ENCODE data around the gene KCNH8.
"Not testable (repeated sequence)": the region's sequence is repeated elsewhere in the genome, so short reads cannot be mapped to it uniquely, and the experiment has no call there.

Gene KCNH8

GRCh38 chr3:19173945-19174344, 25.6 kb downstream of the KCNH8 start:
- no peak for DNase-seq (ENCODE audit: low read depth)

GRCh38 chr3:19183584-19183983, 35.3 kb downstream of the KCNH8 start:
- no peak for DNase-seq (ENCODE audit: low read depth)

- no peak for DNase-seq (ENCODE audit: low read depth)
These were observed 41.8 kb downstream of the KCNH8 start for GRCh38 chr3:19190126-19190525.

- no peak for DNase-seq (ENCODE audit: low read depth)
These were observed 42.3 kb downstream of the KCNH8 start for GRCh38 chr3:19190602-19191001.

- no peak for DNase-seq (ENCODE audit: low read depth)
These were observed 50.8 kb downstream of the KCNH8 start for GRCh38 chr3:19199131-19199530.

- no peak for DNase-seq (ENCODE audit: low read depth)
These were observed 54.0 kb downstream of the KCNH8 start for GRCh38 chr3:19202303-19202702.

GRCh38 chr3:19202754-19203153, 54.4 kb downstream of the KCNH8 start:
- DNase-seq (ENCODE audit: low read depth) = no peak

GRCh38 chr3:19206540-19206939, 58.2 kb downstream of the KCNH8 start:
- no peak for DNase-seq (ENCODE audit: low read depth)

GRCh38 chr3:19213603-19214220, 65.4 kb downstream of the KCNH8 start:
- no peak for DNase-seq (ENCODE audit: low read depth)

- DNase-seq (ENCODE audit: low read depth) = no peak
These were observed 67.1 kb downstream of the KCNH8 start for GRCh38 chr3:19215427-19215826.

GRCh38 chr3:19216669-19217337, 68.5 kb downstream of the KCNH8 start:
- DNase-seq (ENCODE audit: low read depth) = no peak

GRCh38 chr3:19220311-19220710, 72.0 kb downstream of the KCNH8 start:
- DNase-seq (ENCODE audit: low read depth) = no peak

- no peak for DNase-seq (ENCODE audit: low read depth)
These were observed 72.8 kb downstream of the KCNH8 start for GRCh38 chr3:19221081-19221480.

- DNase-seq (ENCODE audit: low read depth) = no peak
These were observed 78.2 kb downstream of the KCNH8 start for GRCh38 chr3:19226479-19226878.

- DNase-seq (ENCODE audit: low read depth) = no peak
These were observed 79.9 kb downstream of the KCNH8 start for GRCh38 chr3:19228167-19228566.

GRCh38 chr3:19229086-19229485, 80.8 kb downstream of the KCNH8 start:
- no peak for DNase-seq (ENCODE audit: low read depth)

GRCh38 chr3:19229881-19230280, 81.6 kb downstream of the KCNH8 start:
- DNase-seq (ENCODE audit: low read depth) = not testable (repeated sequence)

GRCh38 chr3:19231792-19232461, 83.6 kb downstream of the KCNH8 start:
- DNase-seq (ENCODE audit: low read depth) = no peak

- DNase-seq (ENCODE audit: low read depth) = no peak
These were observed 84.3 kb downstream of the KCNH8 start for GRCh38 chr3:19232566-19232965.

GRCh38 chr3:19233882-19234784, 85.8 kb downstream of the KCNH8 start:
- DNase-seq (ENCODE audit: low read depth) = not testable (repeated sequence)

- DNase-seq (ENCODE audit: low read depth) = no peak
These were observed 99.8 kb downstream of the KCNH8 start for GRCh38 chr3:19248143-19248542.

GRCh38 chr3:19248767-19249166, 100.5 kb downstream of the KCNH8 start:
- no peak for DNase-seq (ENCODE audit: low read depth)
